ENCODE measurements around the gene UBQLN1.
"Not testable (repeated sequence)": the region's sequence is repeated elsewhere in the genome, so short reads cannot be mapped to it uniquely, and the experiment has no call there.

The UBQLN1 gene

GRCh38 chr9:83622433-83622938 lies 85.3 kb downstream of the UBQLN1 start:
- Histone ChIP-seq H3K4me3 (replicated peaks; ENCODE audit: low read depth, low read length) (peak overlapping the region; percentile 82), H3K27me3 (replicated peaks; ENCODE audit: control insufficient read depth, insufficient read depth, low read length) (no peaks in the 10 kb centered on the region), H3K36me3 (ENCODE audit: control insufficient read depth, insufficient read depth, low read length) (peaks cover 4% of the 10 kb centered on the region; the same call in 1 of the 2 replicates)
- peak; percentile 7 for TF ChIP-seq CTCF (IDR thresholded peaks at IDR 0.05; ENCODE audit: insufficient read depth, low read length, poor library complexity, severe bottlenecking)
- DNase-seq (ENCODE audit: extremely low read depth, insufficient read length): no peak

- peak; percentile 10 for DNase-seq (ENCODE audit: extremely low read depth, insufficient read length)
- H3K4me3 ChIP-seq (replicated peaks; ENCODE audit: low read depth, low read length): peak overlapping the region; percentile 17
- no peaks in the 10 kb centered on the region for H3K27me3 ChIP-seq (replicated peaks; ENCODE audit: control insufficient read depth, insufficient read depth, low read length)
- no peaks in the 10 kb centered on the region for H3K36me3 ChIP-seq (ENCODE audit: control insufficient read depth, insufficient read depth, low read length)
- TF ChIP-seq CTCF (IDR thresholded peaks at IDR 0.05; ENCODE audit: insufficient read depth, low read length, poor library complexity, severe bottlenecking): peak; percentile 78
Observed at GRCh38 chr9:83620841-83621636, 86.7 kb downstream of the UBQLN1 start.

GRCh38 chr9:83617299-83617698 lies 90.5 kb downstream of the UBQLN1 start:
- no peak for TF ChIP-seq CTCF (IDR thresholded peaks at IDR 0.05; ENCODE audit: insufficient read depth, low read length, poor library complexity, severe bottlenecking)
- Histone ChIP-seq H3K36me3 (ENCODE audit: control insufficient read depth, insufficient read depth, low read length) (no peaks in the 10 kb centered on the region), H3K27me3 (replicated peaks; ENCODE audit: control insufficient read depth, insufficient read depth, low read length) (no peaks in the 10 kb centered on the region), H3K4me3 (replicated peaks; ENCODE audit: low read depth, low read length) (no peak overlapping the region)
- no peak for DNase-seq (ENCODE audit: extremely low read depth, insufficient read length)

GRCh38 chr9:83613298-83613697 lies 94.5 kb downstream of the UBQLN1 start:
- H3K27me3 ChIP-seq (replicated peaks; ENCODE audit: control insufficient read depth, insufficient read depth, low read length); H3K4me3 ChIP-seq (replicated peaks; ENCODE audit: low read depth, low read length); DNase-seq (ENCODE audit: extremely low read depth, insufficient read length); H3K36me3 ChIP-seq (ENCODE audit: control insufficient read depth, insufficient read depth, low read length): not testable (repeated sequence)

Data from GM06990 (cell line).